Ovary (tissue), 3 donors: ENCODE data around the gene AKNAD1.

Experiments
- EP300 ChIP-seq: sonication (generic); formaldehyde crosslinking; IDR thresholded peaks from one replicate; pipeline ENCODE4 v1.6.1; 2017; ENCODE audit warnings: antibody characterized with exemption
- POLR2A ChIP-seq: fragments of 450-650 bp; IDR thresholded peaks from one replicate; pipeline ENCODE4 v1.6.1; 2017; ENCODE audit warnings: antibody characterized with exemption, mild to moderate bottlenecking, moderate library complexity
- TF ChIP-seq, protein P1 (sequence below), 3 donors: fragments of 450-650 bp in 2 of 3; fragments of 200-600 bp in 1 of 3; IDR thresholded peaks; one replicate each; pipeline versions ENCODE4 v1.5.1 to v1.8.0; 2016 to 2022; ENCODE audit warnings: antibody characterized with exemption in 3 of 3, mild to moderate bottlenecking in 1 of 3
- donor health status: DM: no; HTN: no; CAD: no.

DNA sequence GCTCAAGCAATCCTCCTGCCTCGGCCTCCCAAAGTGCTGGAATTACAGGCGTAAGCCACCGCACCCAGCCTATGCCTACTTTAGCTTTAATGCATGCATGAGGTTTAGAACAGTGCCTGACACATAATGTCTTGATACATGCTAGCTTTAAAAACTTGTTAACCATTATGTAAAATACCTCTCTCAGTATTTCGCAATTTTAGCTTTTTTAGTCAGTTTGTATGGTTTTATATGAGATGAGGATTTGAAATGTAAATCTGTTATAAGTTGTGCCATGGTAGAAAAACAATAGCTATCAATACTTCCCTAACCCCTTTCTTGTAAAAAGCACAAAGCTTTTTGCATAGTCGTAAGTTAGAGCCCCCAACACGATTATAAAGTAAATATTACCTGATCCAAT is 4.7 kb upstream of the AKNAD1 start:
- no peak for TF ChIP-seq POLR2A
- TF ChIP-seq, protein P1, sequence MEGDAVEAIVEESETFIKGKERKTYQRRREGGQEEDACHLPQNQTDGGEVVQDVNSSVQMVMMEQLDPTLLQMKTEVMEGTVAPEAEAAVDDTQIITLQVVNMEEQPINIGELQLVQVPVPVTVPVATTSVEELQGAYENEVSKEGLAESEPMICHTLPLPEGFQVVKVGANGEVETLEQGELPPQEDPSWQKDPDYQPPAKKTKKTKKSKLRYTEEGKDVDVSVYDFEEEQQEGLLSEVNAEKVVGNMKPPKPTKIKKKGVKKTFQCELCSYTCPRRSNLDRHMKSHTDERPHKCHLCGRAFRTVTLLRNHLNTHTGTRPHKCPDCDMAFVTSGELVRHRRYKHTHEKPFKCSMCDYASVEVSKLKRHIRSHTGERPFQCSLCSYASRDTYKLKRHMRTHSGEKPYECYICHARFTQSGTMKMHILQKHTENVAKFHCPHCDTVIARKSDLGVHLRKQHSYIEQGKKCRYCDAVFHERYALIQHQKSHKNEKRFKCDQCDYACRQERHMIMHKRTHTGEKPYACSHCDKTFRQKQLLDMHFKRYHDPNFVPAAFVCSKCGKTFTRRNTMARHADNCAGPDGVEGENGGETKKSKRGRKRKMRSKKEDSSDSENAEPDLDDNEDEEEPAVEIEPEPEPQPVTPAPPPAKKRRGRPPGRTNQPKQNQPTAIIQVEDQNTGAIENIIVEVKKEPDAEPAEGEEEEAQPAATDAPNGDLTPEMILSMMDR (IDR thresholded peaks at IDR 0.05), result no peak
- TF ChIP-seq EP300, result no peak
